Measurements from ENCODE around the gene CDK13.

DNA sequence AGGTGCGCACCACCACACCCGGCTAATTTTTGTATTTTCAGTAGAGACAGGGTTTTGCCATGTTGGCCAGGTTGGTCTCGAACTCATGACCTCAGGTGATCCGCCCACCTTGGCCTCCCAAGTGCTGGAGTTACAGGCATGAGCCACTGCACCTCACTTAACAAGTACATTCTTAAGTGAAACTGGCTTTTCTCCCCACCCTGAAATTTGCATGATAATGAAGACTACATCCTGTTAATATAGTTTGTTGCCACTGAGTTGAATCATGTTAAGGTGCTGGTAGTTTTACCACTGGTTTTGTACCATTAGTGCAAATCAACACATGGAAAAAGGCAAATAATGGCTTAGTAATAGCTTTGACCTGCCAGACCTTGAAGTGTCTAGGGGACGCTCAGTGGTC, 122.2 kb downstream of the CDK13 start:
- TF ChIP-seq POLR2A (IDR thresholded peaks at IDR 0.05; ENCODE audit: low read length) (no peak), GATA1 (IDR thresholded peaks at IDR 0.05; ENCODE audit: low read depth, low read length) (no peak)
